ENCODE data around the gene CUX1. TPM values are rescaled to one million over a fixed set of nuclear protein-coding genes. Genes with fewer than 3 reads are reported as not detected.

The CUX1 gene
- total and polyA plus RNA-seq, 12 donors: 34.5 to 176 (median 145) TPM

- intact Hi-C loops (cut with DNase I): no loop called here
- H3K36me3 ChIP-seq: no peaks in the 10 kb centered on the region
- H3K27me3 ChIP-seq: peaks cover 0 to 3% (median 0%) of the 10 kb centered on the region in 7 donors
- no peak for DNase-seq
- no peak for TF ChIP-seq CTCF (IDR thresholded peaks at IDR 0.05)
- no peak overlapping the region for H3K27ac ChIP-seq
- WGBS, 2 donors: 72 to 79% methylated on average over 3 of the region's 3 CpGs
- no peaks in the 10 kb centered on the region for H3K9me3 ChIP-seq
- H3K4me3 ChIP-seq: no peak overlapping the region
- H3K4me1 ChIP-seq: peaks cover 0 to 22% (median 16%) of the 10 kb centered on the region in 9 donors
- no peak for ATAC-seq
Observed at GRCh38 chr7:101780281-101780680, 37.1 kb upstream of the CUX1 start.

- H3K27me3 ChIP-seq: no peaks in the 10 kb centered on the region
- no peak overlapping the region for H3K27ac ChIP-seq
- ATAC-seq (no peak), DNase-seq (no peak)
- H3K36me3 ChIP-seq: no peaks in the 10 kb centered on the region
- intact Hi-C loops (cut with DNase I): no loop called here
- H3K4me3 ChIP-seq: no peak overlapping the region
- WGBS, 2 donors: 76 to 81% methylated on average over 8 of the region's 8 CpGs
- no peak for TF ChIP-seq CTCF (IDR thresholded peaks at IDR 0.05)
- H3K4me1 ChIP-seq: peaks cover 0 to 22% (median 16%) of the 10 kb centered on the region in 9 donors
- no peaks in the 10 kb centered on the region for H3K9me3 ChIP-seq
Observed at GRCh38 chr7:101781439-101781838, 36.0 kb upstream of the CUX1 start.

- H3K27me3 ChIP-seq: no peaks in the 10 kb centered on the region
- H3K4me3 ChIP-seq: no peak overlapping the region
- peaks cover 0 to 22% (median 16%) of the 10 kb centered on the region in 9 donors for H3K4me1 ChIP-seq
- no peak overlapping the region for H3K27ac ChIP-seq
- peaks cover 0 to under 1% (median 0%) of the 10 kb centered on the region in 11 donors for H3K9me3 ChIP-seq
- no peaks in the 10 kb centered on the region for H3K36me3 ChIP-seq
- no peak for DNase-seq
- no peak for ATAC-seq
- WGBS, 2 donors: 95 to 97% methylated on average over 3 of the region's 3 CpGs
- intact Hi-C loops (cut with DNase I): no loop called here
- no peak for TF ChIP-seq CTCF (IDR thresholded peaks at IDR 0.05)
Observed at GRCh38 chr7:101782476-101782875, 35.0 kb upstream of the CUX1 start.

GRCh38 chr7:101782896-101783295 is 34.5 kb upstream of the CUX1 start:
- 94% methylated on average over 3 of the region's 3 CpGs for WGBS, 2 donors
- no peak for ATAC-seq
- DNase-seq: no peak
- intact Hi-C loops (cut with DNase I): no loop called here
- Histone ChIP-seq H3K4me3 (no peak overlapping the region), H3K9me3 (peaks cover 0 to 5% (median 0%) of the 10 kb centered on the region in 11 donors), H3K27me3 (no peaks in the 10 kb centered on the region), H3K27ac (no peak overlapping the region), H3K36me3 (no peaks in the 10 kb centered on the region), H3K4me1 (peaks cover 0 to 22% (median 16%) of the 10 kb centered on the region in 9 donors)
- no peak for TF ChIP-seq CTCF (IDR thresholded peaks at IDR 0.05)

Measured in heart right ventricle (tissue), 16 donors.